ENCODE measurements around the gene SWSAP1.
A peak's percentile ranks its signal among the peaks of the same experiment; 100 is the strongest.

SWSAP1 gene

DNA sequence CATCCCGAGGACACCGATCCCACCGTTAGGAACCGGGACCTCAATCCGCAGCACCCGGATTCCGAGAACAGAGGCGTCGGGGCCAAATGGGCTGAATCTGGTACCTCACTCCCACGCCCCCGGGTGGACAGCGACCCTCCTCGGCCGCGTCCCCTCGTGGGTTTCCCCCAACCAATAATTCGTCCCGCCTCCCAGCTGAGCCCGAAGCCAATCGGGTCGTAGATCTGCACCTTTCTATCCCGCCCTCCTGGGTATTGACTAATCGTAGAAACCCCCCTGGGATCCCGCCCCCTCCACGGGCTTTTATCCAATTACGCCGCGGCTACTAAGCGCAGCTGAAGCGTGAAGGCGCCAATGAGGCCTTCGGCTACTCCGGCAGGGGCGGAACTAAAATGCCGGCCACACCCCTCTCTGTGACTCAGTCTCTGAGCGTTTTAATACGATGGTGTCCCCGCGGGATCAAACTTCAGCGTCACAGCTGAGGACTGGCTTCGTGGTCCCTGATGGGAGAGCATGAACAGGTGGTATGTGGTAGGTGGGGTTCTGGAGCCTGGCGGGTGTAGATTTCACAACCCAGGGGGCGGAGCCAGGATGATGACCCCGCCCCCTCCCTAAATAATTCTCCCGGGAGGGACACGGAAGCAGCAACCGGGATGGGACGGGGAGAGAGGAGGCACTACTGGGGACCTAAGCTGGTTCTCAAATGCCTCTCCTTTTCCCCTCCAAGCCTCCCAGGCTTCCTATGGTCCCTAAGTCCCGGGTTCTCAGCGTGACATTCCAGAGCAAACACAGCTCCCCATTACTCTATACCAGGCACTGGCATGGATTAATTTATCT, 28.1 kb upstream of the SWSAP1 start, which contains the start of the genes CCDC159 and TMEM205:
Gene CCDC159 (plus strand): TSS at position 416 of the 837 bp plus-strand sequence. CDS start 88 bp downstream, at position 504.
Gene TMEM205 (minus strand): TSS at position 165 of the 837 bp plus-strand sequence. CDS start 649 bp downstream, outside the sequence.
- no peak for TF ChIP-seq FOXP2 (optimal IDR thresholded peaks at IDR 0.05; ENCODE audit: borderline replicate concordance, extremely low read depth, extremely low read length, insufficient read depth)
- TF ChIP-seq, protein P1, sequence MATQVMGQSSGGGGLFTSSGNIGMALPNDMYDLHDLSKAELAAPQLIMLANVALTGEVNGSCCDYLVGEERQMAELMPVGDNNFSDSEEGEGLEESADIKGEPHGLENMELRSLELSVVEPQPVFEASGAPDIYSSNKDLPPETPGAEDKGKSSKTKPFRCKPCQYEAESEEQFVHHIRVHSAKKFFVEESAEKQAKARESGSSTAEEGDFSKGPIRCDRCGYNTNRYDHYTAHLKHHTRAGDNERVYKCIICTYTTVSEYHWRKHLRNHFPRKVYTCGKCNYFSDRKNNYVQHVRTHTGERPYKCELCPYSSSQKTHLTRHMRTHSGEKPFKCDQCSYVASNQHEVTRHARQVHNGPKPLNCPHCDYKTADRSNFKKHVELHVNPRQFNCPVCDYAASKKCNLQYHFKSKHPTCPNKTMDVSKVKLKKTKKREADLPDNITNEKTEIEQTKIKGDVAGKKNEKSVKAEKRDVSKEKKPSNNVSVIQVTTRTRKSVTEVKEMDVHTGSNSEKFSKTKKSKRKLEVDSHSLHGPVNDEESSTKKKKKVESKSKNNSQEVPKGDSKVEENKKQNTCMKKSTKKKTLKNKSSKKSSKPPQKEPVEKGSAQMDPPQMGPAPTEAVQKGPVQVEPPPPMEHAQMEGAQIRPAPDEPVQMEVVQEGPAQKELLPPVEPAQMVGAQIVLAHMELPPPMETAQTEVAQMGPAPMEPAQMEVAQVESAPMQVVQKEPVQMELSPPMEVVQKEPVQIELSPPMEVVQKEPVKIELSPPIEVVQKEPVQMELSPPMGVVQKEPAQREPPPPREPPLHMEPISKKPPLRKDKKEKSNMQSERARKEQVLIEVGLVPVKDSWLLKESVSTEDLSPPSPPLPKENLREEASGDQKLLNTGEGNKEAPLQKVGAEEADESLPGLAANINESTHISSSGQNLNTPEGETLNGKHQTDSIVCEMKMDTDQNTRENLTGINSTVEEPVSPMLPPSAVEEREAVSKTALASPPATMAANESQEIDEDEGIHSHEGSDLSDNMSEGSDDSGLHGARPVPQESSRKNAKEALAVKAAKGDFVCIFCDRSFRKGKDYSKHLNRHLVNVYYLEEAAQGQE (IDR thresholded peaks at IDR 0.05; ENCODE audit: insufficient read depth in 1 of 2, low read depth in 2 of 2, low read length in 2 of 2), result no peak

DNA sequence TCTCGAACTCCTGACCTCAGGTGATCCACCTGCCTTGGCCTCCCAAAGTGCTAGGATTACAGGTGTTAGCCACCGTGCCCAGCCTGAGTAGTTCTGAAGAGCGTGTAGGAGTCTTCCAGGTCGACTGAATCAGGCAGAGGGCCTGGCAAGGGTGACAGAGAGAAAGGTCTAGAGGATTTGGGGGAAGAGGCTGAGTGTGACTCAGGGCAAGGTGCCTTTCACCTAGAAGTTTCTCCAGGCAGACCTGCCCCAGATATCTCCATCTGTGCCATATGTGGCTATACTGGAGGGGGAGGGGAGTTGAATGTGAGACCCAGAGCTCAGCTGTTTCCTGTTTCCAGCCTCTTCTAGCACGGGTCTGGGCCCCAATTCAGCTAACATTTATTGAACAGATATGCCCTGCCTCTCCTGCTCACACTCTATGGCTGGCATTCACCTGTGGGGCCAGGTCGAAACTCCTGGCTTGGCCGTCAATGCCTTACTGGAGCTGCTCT, 26.9 kb upstream of the SWSAP1 start:
- TF ChIP-seq, protein P1 (IDR thresholded peaks at IDR 0.05; ENCODE audit: insufficient read depth in 1 of 2, low read depth in 2 of 2, low read length in 2 of 2), result no peak
- no peak for TF ChIP-seq POLR2AphosphoS5 (IDR thresholded peaks at IDR 0.05; ENCODE audit: low read depth, low read length)
- TF ChIP-seq FOXP2 (optimal IDR thresholded peaks at IDR 0.05; ENCODE audit: borderline replicate concordance, extremely low read depth, extremely low read length, insufficient read depth), result no peak
- no peak for TF ChIP-seq TAF1 (IDR thresholded peaks at IDR 0.05; ENCODE audit: borderline replicate concordance, insufficient read depth, low read length)
- TF ChIP-seq SIN3A (IDR thresholded peaks at IDR 0.05; ENCODE audit: borderline replicate concordance, insufficient read depth, low read length), result no peak

DNA sequence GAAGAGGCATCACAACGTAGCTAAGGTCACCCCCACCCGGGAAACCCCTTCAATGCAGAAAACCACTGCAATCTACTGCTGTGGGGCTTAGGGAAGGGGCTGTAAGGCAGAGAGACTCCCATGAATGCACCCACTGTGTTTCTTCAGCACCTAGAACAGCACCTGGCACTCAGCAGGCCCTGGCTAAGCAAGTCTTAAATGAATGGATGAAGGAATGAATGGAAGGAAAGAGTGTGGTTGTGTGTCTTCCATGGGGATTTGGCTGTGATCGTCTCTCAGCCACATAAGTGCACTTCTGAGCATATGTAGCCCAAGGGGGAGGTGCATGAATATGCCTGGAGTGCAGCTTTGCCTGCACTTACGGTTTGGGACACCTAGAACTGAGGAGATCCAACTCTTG, 25.3 kb upstream of the SWSAP1 start:
- no peak for TF ChIP-seq SIN3A (IDR thresholded peaks at IDR 0.05; ENCODE audit: borderline replicate concordance, insufficient read depth, low read length)
- TF ChIP-seq, protein P1 (IDR thresholded peaks at IDR 0.05; ENCODE audit: insufficient read depth in 1 of 2, low read depth in 2 of 2, low read length in 2 of 2), result peak in 1 of 2 experiments; percentile 77; a peak in 2 of 4 replicates
- no peak for TF ChIP-seq TAF1 (IDR thresholded peaks at IDR 0.05; ENCODE audit: borderline replicate concordance, insufficient read depth, low read length)
- TF ChIP-seq FOXP2 (optimal IDR thresholded peaks at IDR 0.05; ENCODE audit: borderline replicate concordance, extremely low read depth, extremely low read length, insufficient read depth), result no peak

DNA sequence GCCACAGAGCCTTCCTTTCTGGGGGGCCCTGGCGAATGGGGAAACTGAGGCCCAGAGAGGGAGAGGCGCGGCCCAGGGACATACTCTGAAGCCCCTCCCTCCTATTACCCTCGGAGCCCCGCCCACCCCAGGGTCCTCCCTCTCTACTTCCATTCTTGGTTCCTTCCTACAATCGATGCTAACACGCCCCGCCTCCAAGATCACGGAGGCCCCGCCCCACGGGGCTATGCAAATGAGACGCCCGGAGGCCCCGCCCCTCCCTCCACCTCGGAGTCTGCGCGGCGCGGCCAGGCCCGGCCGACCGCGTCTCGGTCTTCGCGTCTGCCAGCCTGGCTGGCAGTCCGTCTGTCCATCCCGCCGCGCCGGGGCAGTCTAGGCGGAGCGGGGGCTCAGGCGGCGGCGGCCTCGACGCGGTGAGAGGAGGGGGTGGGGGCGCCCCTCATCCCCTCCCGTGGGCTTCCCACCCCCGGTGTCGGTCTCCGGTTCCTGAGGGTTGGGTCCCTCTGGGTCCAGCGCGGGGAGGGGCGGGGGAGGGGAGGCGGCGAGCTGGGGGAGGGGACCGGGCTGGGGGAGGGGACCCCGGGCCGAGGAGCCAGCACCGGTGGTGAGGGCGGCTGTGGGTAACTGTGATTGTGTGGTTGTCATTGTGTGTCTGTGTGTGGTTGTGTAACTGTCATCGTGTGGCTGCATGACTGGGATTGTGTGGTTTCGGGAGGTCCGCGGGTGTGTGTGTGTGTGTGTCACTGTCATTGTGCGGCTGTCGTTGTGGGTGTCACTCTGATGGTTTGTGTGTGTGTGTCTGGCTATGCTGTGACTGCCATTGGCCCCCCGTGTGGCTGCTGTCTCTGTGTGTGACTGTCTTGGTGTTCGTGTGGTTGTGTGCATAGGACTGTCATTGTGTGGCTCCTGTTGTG, 19.0 kb upstream of the SWSAP1 start, which contains the start of gene PLPPR2:
Gene PLPPR2 (plus strand): TSS at position 273 of the 914 bp plus-strand sequence. CDS start 2,242 bp downstream, outside the sequence.
- TF ChIP-seq FOXP2 (optimal IDR thresholded peaks at IDR 0.05; ENCODE audit: borderline replicate concordance, extremely low read depth, extremely low read length, insufficient read depth) (peak; percentile 19), POLR2AphosphoS5 (IDR thresholded peaks at IDR 0.05; ENCODE audit: low read depth, low read length) (peak; percentile 79), TAF1 (IDR thresholded peaks at IDR 0.05; ENCODE audit: borderline replicate concordance, insufficient read depth, low read length) (no peak), SIN3A (IDR thresholded peaks at IDR 0.05; ENCODE audit: borderline replicate concordance, insufficient read depth, low read length) (no peak)
- TF ChIP-seq, protein P1 (IDR thresholded peaks at IDR 0.05; ENCODE audit: insufficient read depth in 1 of 2, low read depth in 2 of 2, low read length in 2 of 2), result no peak

All from PFSK-1 (cell line).